ENCODE measurements around the gene RAD51B.

RAD51B gene

GRCh38 chr14:68157971-68158371 lies 338.4 kb downstream of the RAD51B start:
- no peak for DNase-seq (ENCODE audit: low read depth, low spot score)

GRCh38 chr14:68158640-68159039 lies 339.1 kb downstream of the RAD51B start:
- no peak overlapping the region for H3K9ac ChIP-seq (ENCODE audit: insufficient read length, low read depth)
- peaks cover 4% of the 10 kb centered on the region; the same call in 1 of the 2 replicates for H3K9me3 ChIP-seq (ENCODE audit: insufficient read depth, low read length)
- H3K36me3 ChIP-seq (ENCODE audit: insufficient read depth, insufficient read length, low read length), result no peaks in the 10 kb centered on the region
- TF ChIP-seq YY1 (IDR thresholded peaks at IDR 0.05; ENCODE audit: insufficient read depth, insufficient read length), result no peak
- no peak for TF ChIP-seq SUZ12 (IDR thresholded peaks at IDR 0.05; ENCODE audit: extremely low read depth, insufficient read depth, insufficient read length)
- no peak for TF ChIP-seq ZNF274 (IDR thresholded peaks at IDR 0.05; ENCODE audit: low read depth, low read length)
- DNase-seq (ENCODE audit: low read depth, low spot score), result no peak
- no peaks in the 10 kb centered on the region for H3K27me3 ChIP-seq (ENCODE audit: insufficient read depth, insufficient read length)
- H3K4me3 ChIP-seq (ENCODE audit: insufficient read length, low read depth), result no peak overlapping the region
- no peaks in the 10 kb centered on the region for H3K4me1 ChIP-seq (ENCODE audit: insufficient read depth, insufficient read length)

More at GRCh38 chr14:68157971-68158371, 338.4 kb downstream of the RAD51B start:
- H3K36me3 ChIP-seq (ENCODE audit: insufficient read depth, insufficient read length, low read length), result no peaks in the 10 kb centered on the region
- TF ChIP-seq SUZ12 (IDR thresholded peaks at IDR 0.05; ENCODE audit: extremely low read depth, insufficient read depth, insufficient read length) (no peak), YY1 (IDR thresholded peaks at IDR 0.05; ENCODE audit: insufficient read depth, insufficient read length) (no peak), ZNF274 (IDR thresholded peaks at IDR 0.05; ENCODE audit: low read depth, low read length) (no peak)
- H3K4me1 ChIP-seq (ENCODE audit: insufficient read depth, insufficient read length), result no peaks in the 10 kb centered on the region
- no peak overlapping the region for H3K4me3 ChIP-seq (ENCODE audit: insufficient read length, low read depth)
- H3K27me3 ChIP-seq (ENCODE audit: insufficient read depth, insufficient read length), result no peaks in the 10 kb centered on the region
- no peak overlapping the region for H3K9ac ChIP-seq (ENCODE audit: insufficient read length, low read depth)
- H3K9me3 ChIP-seq (ENCODE audit: insufficient read depth, low read length), result peaks cover 5% of the 10 kb centered on the region

GRCh38 chr14:68159701-68160633 lies 340.4 kb downstream of the RAD51B start:
- Histone ChIP-seq H3K36me3 (ENCODE audit: insufficient read depth, insufficient read length, low read length) (no peaks in the 10 kb centered on the region), H3K9ac (ENCODE audit: insufficient read length, low read depth) (no peak overlapping the region), H3K27me3 (ENCODE audit: insufficient read depth, insufficient read length) (no peaks in the 10 kb centered on the region), H3K4me3 (ENCODE audit: insufficient read length, low read depth) (no peak overlapping the region), H3K9me3 (ENCODE audit: insufficient read depth, low read length) (no peaks in the 10 kb centered on the region), H3K4me1 (ENCODE audit: insufficient read depth, insufficient read length) (no peaks in the 10 kb centered on the region)
- DNase-seq (ENCODE audit: low read depth, low spot score), result no peak
- TF ChIP-seq SUZ12 (IDR thresholded peaks at IDR 0.05; ENCODE audit: extremely low read depth, insufficient read depth, insufficient read length), result no peak
- no peak for TF ChIP-seq YY1 (IDR thresholded peaks at IDR 0.05; ENCODE audit: insufficient read depth, insufficient read length)
- TF ChIP-seq ZNF274 (IDR thresholded peaks at IDR 0.05; ENCODE audit: low read depth, low read length), result no peak

- Histone ChIP-seq H3K9me3 (ENCODE audit: insufficient read depth, low read length) (no peaks in the 10 kb centered on the region), H3K9ac (ENCODE audit: insufficient read length, low read depth) (no peak overlapping the region), H3K4me1 (ENCODE audit: insufficient read depth, insufficient read length) (no peaks in the 10 kb centered on the region), H3K4me3 (ENCODE audit: insufficient read length, low read depth) (no peak overlapping the region), H3K27me3 (ENCODE audit: insufficient read depth, insufficient read length) (no peaks in the 10 kb centered on the region), H3K36me3 (ENCODE audit: insufficient read depth, insufficient read length, low read length) (no peaks in the 10 kb centered on the region)
- TF ChIP-seq SUZ12 (IDR thresholded peaks at IDR 0.05; ENCODE audit: extremely low read depth, insufficient read depth, insufficient read length) (no peak), YY1 (IDR thresholded peaks at IDR 0.05; ENCODE audit: insufficient read depth, insufficient read length) (no peak), ZNF274 (IDR thresholded peaks at IDR 0.05; ENCODE audit: low read depth, low read length) (no peak)
- no peak for DNase-seq (ENCODE audit: low read depth, low spot score)
These were observed 341.4 kb downstream of the RAD51B start for GRCh38 chr14:68160779-68161546.

DNA sequence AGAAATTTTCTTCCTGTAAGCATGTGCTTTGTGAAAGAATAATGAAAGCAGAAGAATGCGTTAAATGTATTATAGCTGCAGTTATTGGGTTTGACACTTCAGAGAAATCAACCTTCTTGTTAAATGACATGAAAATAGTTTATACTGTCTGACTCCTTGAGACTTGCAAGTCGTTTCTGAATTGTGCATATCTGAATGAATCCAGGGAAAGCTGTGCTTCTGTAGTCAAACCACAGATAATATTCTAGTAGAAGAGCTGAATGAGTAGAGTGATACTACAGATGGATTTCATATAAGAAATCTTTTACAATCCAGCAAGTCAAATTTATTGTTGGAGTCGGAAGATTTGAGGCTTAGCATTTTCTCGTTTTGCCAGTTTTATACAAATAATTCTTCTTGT lies 343.3 kb downstream of the RAD51B start:
- Histone ChIP-seq H3K36me3 (ENCODE audit: insufficient read depth, insufficient read length, low read length) (no peaks in the 10 kb centered on the region), H3K9ac (ENCODE audit: insufficient read length, low read depth) (no peak overlapping the region), H3K4me1 (ENCODE audit: insufficient read depth, insufficient read length) (no peaks in the 10 kb centered on the region), H3K27me3 (ENCODE audit: insufficient read depth, insufficient read length) (no peaks in the 10 kb centered on the region), H3K9me3 (ENCODE audit: insufficient read depth, low read length) (no peaks in the 10 kb centered on the region), H3K4me3 (ENCODE audit: insufficient read length, low read depth) (no peak overlapping the region)
- no peak for DNase-seq (ENCODE audit: low read depth, low spot score)
- TF ChIP-seq YY1 (IDR thresholded peaks at IDR 0.05; ENCODE audit: insufficient read depth, insufficient read length) (no peak), SUZ12 (IDR thresholded peaks at IDR 0.05; ENCODE audit: extremely low read depth, insufficient read depth, insufficient read length) (no peak), ZNF274 (IDR thresholded peaks at IDR 0.05; ENCODE audit: low read depth, low read length) (no peak)

DNA sequence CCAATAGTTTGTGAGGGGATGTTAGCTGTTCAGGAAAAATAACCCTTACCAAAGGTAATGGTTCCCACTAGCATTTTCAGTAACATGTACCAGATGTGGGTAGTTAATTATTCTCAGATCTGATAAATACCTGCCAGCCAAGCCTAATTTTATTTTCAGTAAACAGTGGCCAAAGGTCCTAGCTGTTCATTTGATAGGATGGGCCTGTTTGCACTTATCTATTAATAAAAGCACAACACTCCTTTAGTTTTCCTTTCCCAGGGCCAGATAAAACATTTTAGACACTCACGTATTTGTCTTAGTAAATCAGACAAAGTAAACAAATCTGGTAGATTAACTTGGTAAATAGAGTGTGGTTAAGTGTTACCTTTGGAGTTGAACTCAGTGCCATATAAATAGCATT lies 345.1 kb downstream of the RAD51B start:
- no peak for DNase-seq (ENCODE audit: low read depth, low spot score)
- no peak overlapping the region for H3K9ac ChIP-seq (ENCODE audit: insufficient read length, low read depth)
- H3K4me3 ChIP-seq (ENCODE audit: insufficient read length, low read depth), result no peak overlapping the region
- H3K4me1 ChIP-seq (ENCODE audit: insufficient read depth, insufficient read length), result no peaks in the 10 kb centered on the region
- H3K9me3 ChIP-seq (ENCODE audit: insufficient read depth, low read length), result no peaks in the 10 kb centered on the region
- H3K27me3 ChIP-seq (ENCODE audit: insufficient read depth, insufficient read length), result no peaks in the 10 kb centered on the region
- TF ChIP-seq SUZ12 (IDR thresholded peaks at IDR 0.05; ENCODE audit: extremely low read depth, insufficient read depth, insufficient read length), result no peak
- TF ChIP-seq ZNF274 (IDR thresholded peaks at IDR 0.05; ENCODE audit: low read depth, low read length), result no peak
- no peak for TF ChIP-seq YY1 (IDR thresholded peaks at IDR 0.05; ENCODE audit: insufficient read depth, insufficient read length)
- H3K36me3 ChIP-seq (ENCODE audit: insufficient read depth, insufficient read length, low read length), result no peaks in the 10 kb centered on the region
